HepG2 (cell line): ENCODE data around the gene AIF1. TPM values are rescaled to one million over a fixed set of nuclear protein-coding genes. Genes with fewer than 3 reads are reported as not detected.

Experiments used
- AGO1 ChIP-seq: fragments of 200-400 bp; formaldehyde crosslinking; IDR thresholded peaks from 2 replicates; pipeline ENCODE4 v1.6.1; 2017; ENCODE audit warnings: mild to moderate bottlenecking, low read depth, low read length, moderate library complexity; ENCODE audit not compliant: poor library complexity, severe bottlenecking
- ETV5 ChIP-seq: IDR thresholded peaks from 2 replicates; pipeline ENCODE4 v1.6.1; 2018; ENCODE audit warnings: missing biosample characterization, missing genetic modification reagents, inconsistent platforms, borderline replicate concordance
- IKZF5 ChIP-seq: IDR thresholded peaks from 2 replicates; pipeline ENCODE4 v1.6.1; 2018; ENCODE audit warnings: missing genetic modification reagents, mild to moderate bottlenecking, missing compliant biosample characterization
- MTA1 ChIP-seq: sonication (generic); formaldehyde crosslinking; IDR thresholded peaks from 2 replicates; pipeline ENCODE4 v1.4.0; 2020; ENCODE audit warnings: missing genetic modification reagents, mild to moderate bottlenecking, borderline replicate concordance
- NR2F2 ChIP-seq: IDR thresholded peaks from 2 replicates; pipeline ENCODE4 v1.6.1; 2012; ENCODE audit warnings: low read depth, inconsistent platforms, borderline replicate concordance
- PRDM4 ChIP-seq: sonication (generic); formaldehyde crosslinking; IDR thresholded peaks from 2 replicates; pipeline ENCODE4 v1.9.0; 2021; ENCODE audit warnings: missing genetic modification reagents, borderline replicate concordance
- SNAPC2 ChIP-seq: sonication (generic); formaldehyde crosslinking; IDR thresholded peaks from 2 replicates; pipeline ENCODE4 v1.8.1; 2022; ENCODE audit warnings: mild to moderate bottlenecking, missing genetic modification reagents
- ZNF138 ChIP-seq: sonication (generic); formaldehyde crosslinking; IDR thresholded peaks from 2 replicates; pipeline ENCODE4 v1.5.0; 2020; ENCODE audit warnings: mild to moderate bottlenecking, low read depth, missing genetic modification reagents
- ZNF234 ChIP-seq: sonication (generic); formaldehyde crosslinking; conservative IDR thresholded peaks from 2 replicates; pipeline ENCODE4 v1.5.1; 2020; ENCODE audit warnings: mild to moderate bottlenecking, missing genetic modification reagents
- ZNF441 ChIP-seq: sonication (generic); formaldehyde crosslinking; IDR thresholded peaks from 2 replicates; pipeline ENCODE4 v1.7.0; 2021; ENCODE audit warnings: missing genetic modification reagents, borderline replicate concordance
- ZNF503 ChIP-seq: sonication (generic); formaldehyde crosslinking; IDR thresholded peaks from 2 replicates; pipeline ENCODE4 v1.4.0; 2020; ENCODE audit warnings: missing genetic modification reagents
- ZNF563 ChIP-seq: sonication (generic); formaldehyde crosslinking; IDR thresholded peaks from 2 replicates; pipeline ENCODE4 v1.8.0; 2022; ENCODE audit warnings: mild to moderate bottlenecking, moderate library complexity, missing genetic modification reagents
- ZNF776 ChIP-seq: sonication (generic); formaldehyde crosslinking; IDR thresholded peaks from 2 replicates; pipeline ENCODE4 v1.4.0; 2020; ENCODE audit warnings: mild to moderate bottlenecking, missing genetic modification reagents
- ZNF782 ChIP-seq: sonication (generic); formaldehyde crosslinking; IDR thresholded peaks from 2 replicates; pipeline ENCODE4 v1.4.0; 2020; ENCODE audit warnings: missing genetic modification reagents, mild to moderate bottlenecking, borderline replicate concordance
- polyA plus RNA-seq, 8 experiments: library from polyadenylated mRNA; depleted of rRNA in 3 of 8; stranded (reverse) in 7 of 8; unstranded in 1 of 8; fragments of >200 nt; fragmentation: Illumina TruSeq in 4 of 8; extraction: Trizol in 4 of 8; gene quantifications; 2 replicates each; pipeline versions ENCODE4 v1.2.1 to v1.2.3, GENCODE V29; 2011 to 2016; ENCODE audit warnings: low read depth in 4 of 8, missing spikeins in 1 of 8, mixed read lengths in 1 of 8; ENCODE audit not compliant: insufficient read depth in 1 of 8
- total RNA-seq, 5 experiments: library from RNA; depleted of rRNA; stranded (reverse); fragments of >200 nt; fragmentation: Illumina TruSeq; extraction: Trizol; gene quantifications; 2 replicates each; pipeline ENCODE4 v1.2.3, GENCODE V29; 2016; ENCODE audit warnings: low read depth in 1 of 5
- TF ChIP-seq, protein P1 (sequence below): sonication (generic); formaldehyde crosslinking; IDR thresholded peaks from 2 replicates; pipeline ENCODE4 v1.4.0; 2020; ENCODE audit warnings: missing genetic modification reagents, mild to moderate bottlenecking, borderline replicate concordance
- TF ChIP-seq, protein P2 (sequence below): sonication (generic); formaldehyde crosslinking; IDR thresholded peaks from 2 replicates; pipeline ENCODE4 v1.8.0; 2022; ENCODE audit warnings: missing genetic modification reagents, mild to moderate bottlenecking, moderate library complexity, borderline replicate concordance

Gene AIF1
- total and polyA plus RNA-seq, 2 of the 13 experiments (the other 11 are each of a cell fraction or from before 2014, with no cell fraction given) = 1.5 TPM; not detected in 1

DNA sequence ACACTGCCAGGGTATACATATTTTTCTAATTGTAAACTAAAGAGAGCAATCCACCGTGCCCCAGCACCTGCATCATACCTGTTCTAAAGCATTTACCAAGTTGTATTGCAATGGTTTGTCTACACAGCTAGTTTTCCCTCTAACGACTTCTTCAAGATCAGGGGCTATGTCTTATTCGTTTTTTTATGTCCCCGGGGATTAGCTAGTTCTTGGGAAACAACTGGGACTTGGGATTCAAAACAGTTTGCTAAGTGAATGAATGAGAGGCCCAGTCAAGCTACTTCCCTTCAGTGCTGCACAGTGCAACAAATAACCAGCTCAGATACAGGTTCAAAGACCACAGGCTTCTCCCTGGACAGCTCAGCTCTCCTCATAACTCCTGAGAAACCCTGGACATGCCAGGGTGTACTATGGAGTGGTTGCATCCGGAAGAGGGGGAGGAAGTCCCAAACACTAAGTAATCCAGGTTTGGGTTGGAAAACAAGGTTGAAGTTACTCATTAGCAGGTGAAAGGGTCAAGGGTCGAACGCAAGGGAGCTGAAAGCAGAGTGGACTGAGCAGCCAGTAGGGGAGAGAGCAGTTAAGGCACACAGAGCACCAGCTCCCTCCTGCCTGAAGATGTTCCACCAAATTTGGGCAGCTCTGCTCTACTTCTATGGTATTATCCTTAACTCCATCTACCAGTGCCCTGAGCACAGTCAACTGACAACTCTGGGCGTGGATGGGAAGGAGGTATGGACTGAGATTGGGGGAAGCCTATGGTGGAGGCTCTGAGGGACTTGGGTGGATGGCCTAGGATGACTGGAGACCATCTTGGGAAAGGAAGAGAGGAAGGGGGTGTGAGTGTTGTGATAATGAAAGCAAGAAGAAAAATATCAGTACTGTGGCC, 40.6 kb downstream of the AIF1 start, which contains the start of gene APOM (continued):
- TF ChIP-seq PRDM4 (no peak), ZNF138 (CRISPR knock-in tag) (no peak), ZNF782 (CRISPR knock-in tag) (peak; percentile 76; the same call in 1 of the 2 replicates), ZNF563 (CRISPR knock-in tag) (peak; percentile 44; the same call in 1 of the 2 replicates), NR2F2 (no peak), ZNF776 (CRISPR knock-in tag) (no peak), ZNF234 (CRISPR knock-in tag) (no peak; the same call in 1 of the 2 replicates), IKZF5 (CRISPR knock-in tag) (peak; percentile 98), ETV5 (CRISPR knock-in tag) (peak; percentile 100), ZNF441 (CRISPR knock-in tag) (peak; percentile 76; the same call in 1 of the 2 replicates), SNAPC2 (peak; percentile 97), MTA1 (peak; percentile 20; the same call in 1 of the 2 replicates), ZNF503 (peak; percentile 95), AGO1 (no peak)
- TF ChIP-seq, protein P1, sequence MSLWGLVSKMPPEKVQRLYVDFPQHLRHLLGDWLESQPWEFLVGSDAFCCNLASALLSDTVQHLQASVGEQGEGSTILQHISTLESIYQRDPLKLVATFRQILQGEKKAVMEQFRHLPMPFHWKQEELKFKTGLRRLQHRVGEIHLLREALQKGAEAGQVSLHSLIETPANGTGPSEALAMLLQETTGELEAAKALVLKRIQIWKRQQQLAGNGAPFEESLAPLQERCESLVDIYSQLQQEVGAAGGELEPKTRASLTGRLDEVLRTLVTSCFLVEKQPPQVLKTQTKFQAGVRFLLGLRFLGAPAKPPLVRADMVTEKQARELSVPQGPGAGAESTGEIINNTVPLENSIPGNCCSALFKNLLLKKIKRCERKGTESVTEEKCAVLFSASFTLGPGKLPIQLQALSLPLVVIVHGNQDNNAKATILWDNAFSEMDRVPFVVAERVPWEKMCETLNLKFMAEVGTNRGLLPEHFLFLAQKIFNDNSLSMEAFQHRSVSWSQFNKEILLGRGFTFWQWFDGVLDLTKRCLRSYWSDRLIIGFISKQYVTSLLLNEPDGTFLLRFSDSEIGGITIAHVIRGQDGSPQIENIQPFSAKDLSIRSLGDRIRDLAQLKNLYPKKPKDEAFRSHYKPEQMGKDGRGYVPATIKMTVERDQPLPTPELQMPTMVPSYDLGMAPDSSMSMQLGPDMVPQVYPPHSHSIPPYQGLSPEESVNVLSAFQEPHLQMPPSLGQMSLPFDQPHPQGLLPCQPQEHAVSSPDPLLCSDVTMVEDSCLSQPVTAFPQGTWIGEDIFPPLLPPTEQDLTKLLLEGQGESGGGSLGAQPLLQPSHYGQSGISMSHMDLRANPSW (CRISPR knock-in tag) = 0 out of 2 replicates have a peak, but pooled peaks have one; percentile 25
- TF ChIP-seq, protein P2, sequence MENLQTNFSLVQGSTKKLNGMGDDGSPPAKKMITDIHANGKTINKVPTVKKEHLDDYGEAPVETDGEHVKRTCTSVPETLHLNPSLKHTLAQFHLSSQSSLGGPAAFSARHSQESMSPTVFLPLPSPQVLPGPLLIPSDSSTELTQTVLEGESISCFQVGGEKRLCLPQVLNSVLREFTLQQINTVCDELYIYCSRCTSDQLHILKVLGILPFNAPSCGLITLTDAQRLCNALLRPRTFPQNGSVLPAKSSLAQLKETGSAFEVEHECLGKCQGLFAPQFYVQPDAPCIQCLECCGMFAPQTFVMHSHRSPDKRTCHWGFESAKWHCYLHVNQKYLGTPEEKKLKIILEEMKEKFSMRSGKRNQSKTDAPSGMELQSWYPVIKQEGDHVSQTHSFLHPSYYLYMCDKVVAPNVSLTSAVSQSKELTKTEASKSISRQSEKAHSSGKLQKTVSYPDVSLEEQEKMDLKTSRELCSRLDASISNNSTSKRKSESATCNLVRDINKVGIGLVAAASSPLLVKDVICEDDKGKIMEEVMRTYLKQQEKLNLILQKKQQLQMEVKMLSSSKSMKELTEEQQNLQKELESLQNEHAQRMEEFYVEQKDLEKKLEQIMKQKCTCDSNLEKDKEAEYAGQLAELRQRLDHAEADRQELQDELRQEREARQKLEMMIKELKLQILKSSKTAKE = peak; percentile 92
